ENCODE data around the gene NRN1L. TPM values are rescaled to one million over a fixed set of nuclear protein-coding genes. Genes with fewer than 3 reads are reported as not detected.

Gene NRN1L
- total RNA-seq, 1 experiment from 2014 or later: 1.4 TPM

GRCh38 chr16:67841198-67841815 lies 43.4 kb upstream of the NRN1L start:
- intact Hi-C loops (cut with micrococcal nuclease): no loop called here
- POLR2A ChIA-PET: no interaction called here
- no peaks in the 10 kb centered on the region for H3K9me2 ChIP-seq (ENCODE audit: insufficient read depth)
- H3K9me3 ChIP-seq (ENCODE audit: control insufficient read depth in 1 of 2, insufficient read depth in 1 of 2, low read depth in 1 of 2, low read length in 2 of 2): no peaks in the 10 kb centered on the region
- H3K4me1 ChIP-seq (ENCODE audit: control insufficient read depth in 1 of 2, insufficient read depth in 2 of 2, low read length in 2 of 2): peaks cover 16 to 44% of the 10 kb centered on the region in 2 experiments
- peaks cover 19% of the 10 kb centered on the region; the same call in 1 of the 2 replicates for H3K79me2 ChIP-seq (ENCODE audit: insufficient read depth, low read length)
- no peaks in the 10 kb centered on the region for H3K27me3 ChIP-seq (ENCODE audit: insufficient read depth, low read length)
- ATAC-seq (peak; percentile 4), DNase-seq (ENCODE audit: low read depth, low spot score) (no peak)
- no peaks in the 10 kb centered on the region for H4K20me1 ChIP-seq (ENCODE audit: insufficient read depth)
- peak overlapping the region; percentile 72 for H2AFZ ChIP-seq (ENCODE audit: low read depth, low read length, poor library complexity, severe bottlenecking)
- BruUV-seq (replicated peaks): no TSS peak
- peak overlapping the region; percentile 90 for H3K4me2 ChIP-seq (ENCODE audit: low read length)
- CTCF ChIA-PET: no interaction called here
- H3K36me3 ChIP-seq (ENCODE audit: control insufficient read depth in 1 of 2, insufficient read depth in 2 of 2, low read length in 2 of 2): no peaks in the 10 kb centered on the region
- no peak for TF ChIP-seq SRF (IDR thresholded peaks at IDR 0.05; ENCODE audit: low read depth)
- no peak for TF ChIP-seq SIN3A (IDR thresholded peaks at IDR 0.05; ENCODE audit: low read depth)
- TF ChIP-seq RAD21 (IDR thresholded peaks at IDR 0.05; ENCODE audit: low read depth): no peak
- TF ChIP-seq EZH2phosphoT487 (IDR thresholded peaks at IDR 0.05; ENCODE audit: borderline replicate concordance): no peak
- TF ChIP-seq TCF7L2 (IDR thresholded peaks at IDR 0.05; ENCODE audit: borderline replicate concordance, extremely low read depth, insufficient read depth, insufficient read length): no peak
- TF ChIP-seq ZBTB33 (IDR thresholded peaks at IDR 0.05; ENCODE audit: extremely low read depth, insufficient replicate concordance, low read length): no peak
- TF ChIP-seq POLR2A (IDR thresholded peaks at IDR 0.05; ENCODE audit: borderline replicate concordance, extremely low read depth, insufficient read depth, insufficient read length): peak; percentile 70
- no peak for TF ChIP-seq CEBPB (IDR thresholded peaks at IDR 0.05; ENCODE audit: low read depth)
- peak overlapping the region; percentile 69 for H3K9ac ChIP-seq (ENCODE audit: low read length)
- peak overlapping the region; percentile 65 to 69 for H3K4me3 ChIP-seq (replicated peaks in 1 of 2; ENCODE audit: low read depth in 1 of 2, low read length in 2 of 2)
- RAD21 ChIA-PET (ENCODE audit: low non-redundant PET in 1 of 2, low total read pairs in 2 of 2, uncharacterized antibody in 2 of 2, unreplicated experiment in 2 of 2): no interaction called here
- peak overlapping the region; percentile 96 for H3K27ac ChIP-seq (ENCODE audit: low read depth, low read length)

Data from HCT116 (cell line).